Measurements from ENCODE around the gene ARMC10. TPM values are rescaled to one million over a fixed set of nuclear protein-coding genes. Genes with fewer than 3 reads are reported as not detected.

Gene ARMC10
- total and polyA plus RNA-seq, 9 of the 15 experiments (the other 6 are each of a cell fraction or from before 2014, with no cell fraction given), result 17.0 to 113 (median 72.6) TPM

GRCh38 chr7:103025341-103025740 is 49.6 kb upstream of the ARMC10 start (continued):
- TF ChIP-seq, protein P1, sequence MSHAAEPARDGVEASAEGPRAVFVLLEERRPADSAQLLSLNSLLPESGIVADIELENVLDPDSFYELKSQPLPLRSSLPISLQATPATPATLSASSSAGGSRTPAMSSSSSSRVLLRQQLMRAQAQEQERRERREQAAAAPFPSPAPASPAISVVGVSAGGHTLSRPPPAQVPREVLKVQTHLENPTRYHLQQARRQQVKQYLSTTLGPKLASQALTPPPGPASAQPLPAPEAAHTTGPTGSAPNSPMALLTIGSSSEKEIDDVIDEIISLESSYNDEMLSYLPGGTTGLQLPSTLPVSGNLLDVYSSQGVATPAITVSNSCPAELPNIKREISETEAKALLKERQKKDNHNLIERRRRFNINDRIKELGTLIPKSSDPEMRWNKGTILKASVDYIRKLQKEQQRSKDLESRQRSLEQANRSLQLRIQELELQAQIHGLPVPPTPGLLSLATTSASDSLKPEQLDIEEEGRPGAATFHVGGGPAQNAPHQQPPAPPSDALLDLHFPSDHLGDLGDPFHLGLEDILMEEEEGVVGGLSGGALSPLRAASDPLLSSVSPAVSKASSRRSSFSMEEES (CRISPR knock-in tag; IDR thresholded peaks at IDR 0.05), result no peak
- peak; percentile 9; the same call in 1 of the 2 replicates for TF ChIP-seq KLF6 (CRISPR knock-in tag; IDR thresholded peaks at IDR 0.05; ENCODE audit: borderline replicate concordance)
- no peak for TF ChIP-seq NR2C1 (IDR thresholded peaks at IDR 0.05)
- TF ChIP-seq NR2C1 (tag; IDR thresholded peaks at IDR 0.05), result 0 out of 2 replicates have a peak, but pooled peaks have one; percentile 10
- TF ChIP-seq, protein P2, sequence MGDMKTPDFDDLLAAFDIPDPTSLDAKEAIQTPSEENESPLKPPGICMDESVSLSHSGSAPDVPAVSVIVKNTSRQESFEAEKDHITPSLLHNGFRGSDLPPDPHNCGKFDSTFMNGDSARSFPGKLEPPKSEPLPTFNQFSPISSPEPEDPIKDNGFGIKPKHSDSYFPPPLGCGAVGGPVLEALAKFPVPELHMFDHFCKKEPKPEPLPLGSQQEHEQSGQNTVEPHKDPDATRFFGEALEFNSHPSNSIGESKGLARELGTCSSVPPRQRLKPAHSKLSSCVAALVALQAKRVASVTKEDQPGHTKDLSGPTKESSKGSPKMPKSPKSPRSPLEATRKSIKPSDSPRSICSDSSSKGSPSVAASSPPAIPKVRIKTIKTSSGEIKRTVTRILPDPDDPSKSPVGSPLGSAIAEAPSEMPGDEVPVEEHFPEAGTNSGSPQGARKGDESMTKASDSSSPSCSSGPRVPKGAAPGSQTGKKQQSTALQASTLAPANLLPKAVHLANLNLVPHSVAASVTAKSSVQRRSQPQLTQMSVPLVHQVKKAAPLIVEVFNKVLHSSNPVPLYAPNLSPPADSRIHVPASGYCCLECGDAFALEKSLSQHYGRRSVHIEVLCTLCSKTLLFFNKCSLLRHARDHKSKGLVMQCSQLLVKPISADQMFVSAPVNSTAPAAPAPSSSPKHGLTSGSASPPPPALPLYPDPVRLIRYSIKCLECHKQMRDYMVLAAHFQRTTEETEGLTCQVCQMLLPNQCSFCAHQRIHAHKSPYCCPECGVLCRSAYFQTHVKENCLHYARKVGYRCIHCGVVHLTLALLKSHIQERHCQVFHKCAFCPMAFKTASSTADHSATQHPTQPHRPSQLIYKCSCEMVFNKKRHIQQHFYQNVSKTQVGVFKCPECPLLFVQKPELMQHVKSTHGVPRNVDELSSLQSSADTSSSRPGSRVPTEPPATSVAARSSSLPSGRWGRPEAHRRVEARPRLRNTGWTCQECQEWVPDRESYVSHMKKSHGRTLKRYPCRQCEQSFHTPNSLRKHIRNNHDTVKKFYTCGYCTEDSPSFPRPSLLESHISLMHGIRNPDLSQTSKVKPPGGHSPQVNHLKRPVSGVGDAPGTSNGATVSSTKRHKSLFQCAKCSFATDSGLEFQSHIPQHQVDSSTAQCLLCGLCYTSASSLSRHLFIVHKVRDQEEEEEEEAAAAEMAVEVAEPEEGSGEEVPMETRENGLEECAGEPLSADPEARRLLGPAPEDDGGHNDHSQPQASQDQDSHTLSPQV (IDR thresholded peaks at IDR 0.05), result peak; percentile 81
- peak; percentile 67 for TF ChIP-seq SMAD4 (CRISPR knock-in tag; conservative IDR thresholded peaks at IDR 0.05)
- TF ChIP-seq, protein P3, sequence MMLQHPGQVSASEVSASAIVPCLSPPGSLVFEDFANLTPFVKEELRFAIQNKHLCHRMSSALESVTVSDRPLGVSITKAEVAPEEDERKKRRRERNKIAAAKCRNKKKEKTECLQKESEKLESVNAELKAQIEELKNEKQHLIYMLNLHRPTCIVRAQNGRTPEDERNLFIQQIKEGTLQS (IDR thresholded peaks at IDR 0.05), result peak; percentile 14; the same call in 1 of the 2 replicates
- TF ChIP-seq, protein P3 (CRISPR knock-in tag; conservative IDR thresholded peaks at IDR 0.05), result no peak; the same call in 1 of the 2 replicates
- TF ChIP-seq ZNF699 (CRISPR knock-in tag; IDR thresholded peaks at IDR 0.05; ENCODE audit: insufficient replicate concordance), result no peak
- TF ChIP-seq JUND (IDR thresholded peaks at IDR 0.05; ENCODE audit: borderline replicate concordance, low read depth, low read length), result peak; percentile 57; the same call in 1 of the 2 replicates
- TF ChIP-seq JUND (tag; IDR thresholded peaks at IDR 0.05; ENCODE audit: borderline replicate concordance, low read depth, low read length), result peak; percentile 57; the same call in 1 of the 3 replicates
- TF ChIP-seq EP400 (IDR thresholded peaks at IDR 0.05), result peak; percentile 20; the same call in 1 of the 2 replicates
- TF ChIP-seq ZNF165 (CRISPR knock-in tag; IDR thresholded peaks at IDR 0.05; ENCODE audit: borderline replicate concordance), result no peak
- TF ChIP-seq, protein P4, sequence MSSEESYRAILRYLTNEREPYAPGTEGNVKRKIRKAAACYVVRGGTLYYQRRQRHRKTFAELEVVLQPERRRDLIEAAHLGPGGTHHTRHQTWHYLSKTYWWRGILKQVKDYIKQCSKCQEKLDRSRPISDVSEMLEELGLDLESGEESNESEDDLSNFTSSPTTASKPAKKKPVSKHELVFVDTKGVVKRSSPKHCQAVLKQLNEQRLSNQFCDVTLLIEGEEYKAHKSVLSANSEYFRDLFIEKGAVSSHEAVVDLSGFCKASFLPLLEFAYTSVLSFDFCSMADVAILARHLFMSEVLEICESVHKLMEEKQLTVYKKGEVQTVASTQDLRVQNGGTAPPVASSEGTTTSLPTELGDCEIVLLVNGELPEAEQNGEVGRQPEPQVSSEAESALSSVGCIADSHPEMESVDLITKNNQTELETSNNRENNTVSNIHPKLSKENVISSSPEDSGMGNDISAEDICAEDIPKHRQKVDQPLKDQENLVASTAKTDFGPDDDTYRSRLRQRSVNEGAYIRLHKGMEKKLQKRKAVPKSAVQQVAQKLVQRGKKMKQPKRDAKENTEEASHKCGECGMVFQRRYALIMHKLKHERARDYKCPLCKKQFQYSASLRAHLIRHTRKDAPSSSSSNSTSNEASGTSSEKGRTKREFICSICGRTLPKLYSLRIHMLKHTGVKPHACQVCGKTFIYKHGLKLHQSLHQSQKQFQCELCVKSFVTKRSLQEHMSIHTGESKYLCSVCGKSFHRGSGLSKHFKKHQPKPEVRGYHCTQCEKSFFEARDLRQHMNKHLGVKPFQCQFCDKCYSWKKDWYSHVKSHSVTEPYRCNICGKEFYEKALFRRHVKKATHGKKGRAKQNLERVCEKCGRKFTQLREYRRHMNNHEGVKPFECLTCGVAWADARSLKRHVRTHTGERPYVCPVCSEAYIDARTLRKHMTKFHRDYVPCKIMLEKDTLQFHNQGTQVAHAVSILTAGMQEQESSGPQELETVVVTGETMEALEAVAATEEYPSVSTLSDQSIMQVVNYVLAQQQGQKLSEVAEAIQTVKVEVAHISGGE (CRISPR knock-in tag; IDR thresholded peaks at IDR 0.05), result peak in 1 of 3 experiments; percentile 65; a peak in 1 of 6 replicates
- TF ChIP-seq ARID1B (IDR thresholded peaks at IDR 0.05), result peak; percentile 95
- TF ChIP-seq ZSCAN32 (CRISPR knock-in tag; IDR thresholded peaks at IDR 0.05), result no peak
- TF ChIP-seq SAFB2 (IDR thresholded peaks at IDR 0.05; ENCODE audit: borderline replicate concordance, low read depth, low read length, severe bottlenecking), result no peak
- TF ChIP-seq CREM (IDR thresholded peaks at IDR 0.05; ENCODE audit: low read depth), result peak; percentile 73

Measured in K562 (cell line).